HG02571 (cell line): ENCODE results near the gene ANKRD9.
A peak's percentile ranks its signal among the peaks of the same experiment; 100 is the strongest.
"Not testable (repeated sequence)": the region's sequence is repeated elsewhere in the genome, so short reads cannot be mapped to it uniquely, and the experiment has no call there.

Experiments used
- ATAC-seq: cut with Tn5 transposase; IDR thresholded peaks from one replicate; pipeline ENCODE4 v1.9.1; 2021; ENCODE audit warnings: mild to moderate bottlenecking, moderate library complexity; ENCODE audit not compliant: unreplicated experiment

The ANKRD9 gene

GRCh38 chr14:102538602-102539543 lies 29.3 kb upstream of the ANKRD9 start:
- no peak for ATAC-seq

GRCh38 chr14:102537981-102538601 lies 28.5 kb upstream of the ANKRD9 start:
- ATAC-seq = no peak

- no peak for ATAC-seq
These were observed 22.7 kb upstream of the ANKRD9 start for GRCh38 chr14:102532204-102532658.

GRCh38 chr14:102530828-102531478 lies 21.4 kb upstream of the ANKRD9 start:
- ATAC-seq = no peak

- no peak for ATAC-seq
These were observed 19.0 kb upstream of the ANKRD9 start for GRCh38 chr14:102528431-102529170.

GRCh38 chr14:102525929-102526497 lies 16.4 kb upstream of the ANKRD9 start:
- ATAC-seq = no peak

GRCh38 chr14:102525219-102525928 lies 15.8 kb upstream of the ANKRD9 start:
- no peak for ATAC-seq

GRCh38 chr14:102524451-102525218 lies 15.1 kb upstream of the ANKRD9 start:
- ATAC-seq = peak; percentile 96

GRCh38 chr14:102523569-102524450 lies 14.2 kb upstream of the ANKRD9 start:
- ATAC-seq = no peak

GRCh38 chr14:102523200-102523568 lies 13.6 kb upstream of the ANKRD9 start:
- ATAC-seq = no peak

- ATAC-seq = not testable (repeated sequence)
These were observed 10.1 kb upstream of the ANKRD9 start for GRCh38 chr14:102519709-102520108.

- ATAC-seq = no peak
These were observed 8.6 kb upstream of the ANKRD9 start for GRCh38 chr14:102518063-102518648.

- no peak for ATAC-seq
These were observed 8.0 kb upstream of the ANKRD9 start for GRCh38 chr14:102517392-102518062.

- no peak for ATAC-seq
These were observed 7.2 kb upstream of the ANKRD9 start for GRCh38 chr14:102516531-102517391.

GRCh38 chr14:102514987-102515733 lies 5.6 kb upstream of the ANKRD9 start:
- ATAC-seq = no peak
